ENCODE measurements around the gene THBS1. TPM values are rescaled to one million over a fixed set of nuclear protein-coding genes. Genes with fewer than 3 reads are reported as not detected.

Gene THBS1
- total and polyA plus RNA-seq, 4 donors = 35.3 to 544 (median 325) TPM

- peak; percentile 54 to 82 (median 68) for DNase-seq
- 83% methylated on average over 7 of the region's 7 CpGs for WGBS, 2 donors
- H3K27me3 ChIP-seq (ENCODE audit: control insufficient read depth in 3 of 3, insufficient read depth in 3 of 3, low read length in 2 of 3) = no peaks in the 10 kb centered on the region
- H3K4me3 ChIP-seq = no peak overlapping the region
- no peak for TF ChIP-seq CTCF (IDR thresholded peaks at IDR 0.05; ENCODE audit: control extremely low read depth, extremely low read depth)
- H3K9me3 ChIP-seq (ENCODE audit: control insufficient read depth in 4 of 4, insufficient read depth in 3 of 4, low read length in 3 of 4) = peaks cover 0 to 2% (median 0%) of the 10 kb centered on the region in 4 donors
- H3K9ac ChIP-seq (ENCODE audit: insufficient read depth in 1 of 2, low read length in 2 of 2) = no peak overlapping the region
- H3K36me3 ChIP-seq (ENCODE audit: control insufficient read depth in 4 of 4, insufficient read depth in 4 of 4, low read length in 4 of 4) = no peaks in the 10 kb centered on the region
- H3K4me1 ChIP-seq (ENCODE audit: control insufficient read depth in 5 of 5, insufficient read depth in 5 of 5, low read length in 5 of 5) = peaks cover 0 to 42% (median 3%) of the 10 kb centered on the region in 5 donors
- no peak overlapping the region for H3K27ac ChIP-seq (ENCODE audit: low read depth in 1 of 2, low read length in 1 of 2)
- ATAC-seq (ENCODE audit: insufficient read depth, low FRiP score) = no peak
Measured at GRCh38 chr15:39556461-39556860, 24.4 kb upstream of the THBS1 start.

- peaks cover 0 to under 1% (median 0%) of the 10 kb centered on the region in 4 donors for H3K9me3 ChIP-seq (ENCODE audit: control insufficient read depth in 4 of 4, insufficient read depth in 3 of 4, low read length in 3 of 4)
- TF ChIP-seq CTCF (IDR thresholded peaks at IDR 0.05; ENCODE audit: control extremely low read depth, extremely low read depth) = no peak
- no peak for DNase-seq
- WGBS, 2 donors = 78 to 83% methylated on average over 3 of the region's 3 CpGs
- no peak overlapping the region for H3K4me3 ChIP-seq
- H3K4me1 ChIP-seq (ENCODE audit: control insufficient read depth in 5 of 5, insufficient read depth in 5 of 5, low read length in 5 of 5) = peaks cover 0 to 35% (median 3%) of the 10 kb centered on the region in 5 donors
- H3K27me3 ChIP-seq (ENCODE audit: control insufficient read depth in 3 of 3, insufficient read depth in 3 of 3, low read length in 2 of 3) = no peaks in the 10 kb centered on the region
- no peak for ATAC-seq (ENCODE audit: insufficient read depth, low FRiP score)
- H3K27ac ChIP-seq (ENCODE audit: low read depth in 1 of 2, low read length in 1 of 2) = no peak overlapping the region
- H3K9ac ChIP-seq (ENCODE audit: insufficient read depth in 1 of 2, low read length in 2 of 2) = no peak overlapping the region
- no peaks in the 10 kb centered on the region for H3K36me3 ChIP-seq (ENCODE audit: control insufficient read depth in 4 of 4, insufficient read depth in 4 of 4, low read length in 4 of 4)
Measured at GRCh38 chr15:39558421-39558820, 22.5 kb upstream of the THBS1 start.

- Histone ChIP-seq H3K4me1 (ENCODE audit: control insufficient read depth in 5 of 5, insufficient read depth in 5 of 5, low read length in 5 of 5) (peaks cover 0 to 4% (median 0%) of the 10 kb centered on the region in 5 donors), H3K27me3 (ENCODE audit: control insufficient read depth in 3 of 3, insufficient read depth in 3 of 3, low read length in 2 of 3) (no peaks in the 10 kb centered on the region), H3K9ac (ENCODE audit: insufficient read depth in 1 of 2, low read length in 2 of 2) (no peak overlapping the region), H3K36me3 (ENCODE audit: control insufficient read depth in 4 of 4, insufficient read depth in 4 of 4, low read length in 4 of 4) (no peaks in the 10 kb centered on the region), H3K4me3 (no peak overlapping the region), H3K9me3 (ENCODE audit: control insufficient read depth in 4 of 4, insufficient read depth in 3 of 4, low read length in 3 of 4) (no peaks in the 10 kb centered on the region), H3K27ac (ENCODE audit: low read depth in 1 of 2, low read length in 1 of 2) (no peak overlapping the region)
- DNase-seq (no peak), ATAC-seq (ENCODE audit: insufficient read depth, low FRiP score) (no peak)
- WGBS, 2 donors = 89 to 96% methylated on average over 4 of the region's 4 CpGs
- TF ChIP-seq CTCF (IDR thresholded peaks at IDR 0.05; ENCODE audit: control extremely low read depth, extremely low read depth) = no peak
Measured at GRCh38 chr15:39564972-39565665, 15.8 kb upstream of the THBS1 start.

Measured in lung (tissue), 12 donors.